Measurements from ENCODE around the gene ADAMTS12. TPM values are rescaled to one million over a fixed set of nuclear protein-coding genes. Genes with fewer than 3 reads are reported as not detected.

ADAMTS12 gene
- total RNA-seq, 1 donor from 2014 or later: 32.9 TPM

- H3K4me3 Mint-ChIP-seq (ENCODE audit: unreplicated experiment): no peak overlapping the region
- peaks cover 46% of the 10 kb centered on the region for H3K4me1 Mint-ChIP-seq (ENCODE audit: low read depth)
Measured at GRCh38 chr5:33888587-33888986, 3.2 kb downstream of the ADAMTS12 start.

GRCh38 chr5:33887268-33887667 lies 4.5 kb downstream of the ADAMTS12 start:
- peaks cover 3% of the 10 kb centered on the region for H3K36me3 Mint-ChIP-seq (ENCODE audit: low read depth)

More at GRCh38 chr5:33888587-33888986, 3.2 kb downstream of the ADAMTS12 start:
- peaks cover 3% of the 10 kb centered on the region for H3K36me3 Mint-ChIP-seq (ENCODE audit: low read depth)
- H3K27ac Mint-ChIP-seq (ENCODE audit: unreplicated experiment): no peak overlapping the region
- H3K9me3 Mint-ChIP-seq (ENCODE audit: low read depth): no peaks in the 10 kb centered on the region
- no peak for TF ChIP-seq CTCF (IDR thresholded peaks at IDR 0.05)
- no peak for DNase-seq (ENCODE audit: low spot score)
- H3K27me3 Mint-ChIP-seq (ENCODE audit: low read depth): no peaks in the 10 kb centered on the region

GRCh38 chr5:33886283-33886682 lies 5.5 kb downstream of the ADAMTS12 start:
- TF ChIP-seq CTCF (IDR thresholded peaks at IDR 0.05): no peak
- no peaks in the 10 kb centered on the region for H3K27me3 Mint-ChIP-seq (ENCODE audit: low read depth)
- no peak overlapping the region for H3K4me3 Mint-ChIP-seq (ENCODE audit: unreplicated experiment)

More at GRCh38 chr5:33887268-33887667, 4.5 kb downstream of the ADAMTS12 start:
- no peak overlapping the region for H3K4me3 Mint-ChIP-seq (ENCODE audit: unreplicated experiment)
- H3K27ac Mint-ChIP-seq (ENCODE audit: unreplicated experiment): no peak overlapping the region
- peaks cover 33% of the 10 kb centered on the region for H3K4me1 Mint-ChIP-seq (ENCODE audit: low read depth)
- no peaks in the 10 kb centered on the region for H3K9me3 Mint-ChIP-seq (ENCODE audit: low read depth)
- TF ChIP-seq CTCF (IDR thresholded peaks at IDR 0.05): no peak
- no peak for DNase-seq (ENCODE audit: low spot score)
- no peaks in the 10 kb centered on the region for H3K27me3 Mint-ChIP-seq (ENCODE audit: low read depth)

GRCh38 chr5:33885679-33886078 lies 6.1 kb downstream of the ADAMTS12 start:
- no peak overlapping the region for H3K27ac Mint-ChIP-seq (ENCODE audit: unreplicated experiment)
- no peaks in the 10 kb centered on the region for H3K9me3 Mint-ChIP-seq (ENCODE audit: low read depth)
- H3K36me3 Mint-ChIP-seq (ENCODE audit: low read depth): peaks cover 7% of the 10 kb centered on the region
- H3K4me3 Mint-ChIP-seq (ENCODE audit: unreplicated experiment): no peak overlapping the region
- no peak for TF ChIP-seq CTCF (IDR thresholded peaks at IDR 0.05)
- peaks cover 20% of the 10 kb centered on the region for H3K4me1 Mint-ChIP-seq (ENCODE audit: low read depth)
- H3K27me3 Mint-ChIP-seq (ENCODE audit: low read depth): no peaks in the 10 kb centered on the region
- DNase-seq (ENCODE audit: low spot score): no peak

More at GRCh38 chr5:33886283-33886682, 5.5 kb downstream of the ADAMTS12 start:
- Mint-ChIP-seq H3K4me1 (ENCODE audit: low read depth) (peaks cover 26% of the 10 kb centered on the region), H3K27ac (ENCODE audit: unreplicated experiment) (no peak overlapping the region), H3K36me3 (ENCODE audit: low read depth) (peaks cover 3% of the 10 kb centered on the region), H3K9me3 (ENCODE audit: low read depth) (no peaks in the 10 kb centered on the region)
- DNase-seq (ENCODE audit: low spot score): no peak

GRCh38 chr5:33883482-33883881 lies 8.3 kb downstream of the ADAMTS12 start:
- Mint-ChIP-seq H3K36me3 (ENCODE audit: low read depth) (peaks cover 7% of the 10 kb centered on the region), H3K4me3 (ENCODE audit: unreplicated experiment) (no peak overlapping the region), H3K27me3 (ENCODE audit: low read depth) (no peaks in the 10 kb centered on the region), H3K4me1 (ENCODE audit: low read depth) (peaks cover 1% of the 10 kb centered on the region), H3K27ac (ENCODE audit: unreplicated experiment) (no peak overlapping the region), H3K9me3 (ENCODE audit: low read depth) (no peaks in the 10 kb centered on the region)
- no peak for TF ChIP-seq CTCF (IDR thresholded peaks at IDR 0.05)
- no peak for DNase-seq (ENCODE audit: low spot score)

Measured in chondrocyte (in vitro differentiated cells).